GM18520 (cell line): ENCODE measurements around the gene ABCA13.

Experiments used
- ATAC-seq: cut with Tn5 transposase; IDR thresholded peaks from one replicate; pipeline ENCODE4 v1.9.1; 2021; ENCODE audit not compliant: unreplicated experiment

ABCA13 gene

DNA sequence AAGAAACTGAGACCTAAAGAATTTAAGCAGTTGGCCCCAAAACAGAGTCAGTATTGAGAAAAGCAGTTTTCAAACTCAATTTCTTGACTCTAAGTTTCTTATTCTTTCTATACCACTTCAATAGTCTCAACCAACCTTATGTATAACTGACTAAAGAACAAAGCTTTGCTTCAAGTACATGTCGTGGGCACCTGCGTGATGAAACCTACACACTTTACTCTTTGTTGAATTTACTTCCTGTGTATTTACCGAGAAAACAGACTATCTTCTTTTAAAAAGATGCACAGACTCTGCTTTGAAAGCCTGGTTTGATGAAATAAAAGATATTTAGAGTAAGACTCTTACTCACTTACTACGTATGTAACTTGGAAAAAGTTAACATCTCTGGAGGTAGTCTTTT is 455.9 kb downstream of the ABCA13 start:
- no peak for ATAC-seq

DNA sequence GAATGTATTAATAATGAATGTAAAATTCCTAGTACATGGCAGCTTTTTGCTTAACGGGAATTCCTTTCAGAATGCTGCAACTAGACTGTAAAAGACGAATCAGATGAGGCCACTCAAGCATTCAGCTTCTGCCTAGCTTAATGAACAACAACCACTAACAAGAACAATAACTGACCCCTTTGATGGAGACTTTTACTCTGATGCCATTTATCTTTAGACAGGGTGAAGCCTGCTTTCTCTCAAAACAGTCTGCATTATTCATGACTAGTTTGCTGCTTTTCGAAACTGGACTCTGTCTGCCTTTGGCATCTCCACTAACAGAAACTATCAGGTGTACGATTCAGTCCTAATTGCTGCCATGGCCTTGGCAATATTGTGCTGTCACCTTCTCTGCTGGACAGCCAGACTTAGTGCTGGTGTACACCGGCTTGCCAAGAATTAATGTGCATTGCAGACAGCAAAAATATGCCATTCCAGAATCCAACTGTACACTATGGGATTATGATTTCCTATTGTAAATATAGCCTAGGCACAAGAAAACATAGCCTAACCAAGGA is 457.6 kb downstream of the ABCA13 start:
- no peak for ATAC-seq

DNA sequence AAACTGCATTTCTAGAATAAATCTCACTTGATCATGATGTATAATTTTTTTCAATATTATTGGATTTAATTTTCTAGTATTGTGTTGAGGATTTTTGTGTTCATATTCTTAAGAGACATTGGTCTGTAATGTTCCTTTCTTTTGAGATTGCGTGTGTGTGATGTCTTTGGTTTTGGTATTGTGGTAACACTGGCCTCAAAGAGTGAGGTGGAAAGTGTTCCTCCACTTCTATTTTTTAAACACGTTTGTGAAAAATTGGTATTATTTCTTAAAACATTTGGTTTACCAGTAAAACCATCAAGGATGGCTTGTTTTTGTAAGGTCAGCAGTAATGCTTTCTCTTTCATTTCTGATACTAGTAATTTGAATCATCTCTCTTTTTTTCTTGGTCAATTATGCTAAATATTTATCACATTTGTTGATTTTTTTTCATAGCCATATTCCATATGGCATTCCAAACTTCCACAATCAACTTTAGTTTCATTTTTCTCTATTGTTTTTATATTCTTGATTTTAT is 462.9 kb downstream of the ABCA13 start:
- ATAC-seq = no peak

DNA sequence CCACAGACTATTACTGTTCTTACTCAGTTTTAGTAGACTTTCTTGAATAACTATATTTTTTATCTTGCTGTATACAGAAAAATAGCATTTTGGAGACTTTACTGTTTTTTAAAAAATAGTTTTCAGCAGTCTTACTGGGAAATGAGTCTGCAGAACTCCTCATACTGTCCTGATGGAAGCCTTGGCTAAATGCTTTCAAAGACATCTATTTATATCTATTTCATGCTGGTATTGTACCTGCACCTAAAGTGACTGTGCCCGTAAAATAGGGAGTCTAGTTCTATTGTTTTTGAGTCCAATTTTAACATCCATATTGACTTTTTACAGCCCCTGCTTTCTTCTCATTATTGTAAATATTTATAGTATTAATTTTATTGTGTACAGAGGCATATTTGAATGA is 464.5 kb downstream of the ABCA13 start:
- no peak for ATAC-seq

DNA sequence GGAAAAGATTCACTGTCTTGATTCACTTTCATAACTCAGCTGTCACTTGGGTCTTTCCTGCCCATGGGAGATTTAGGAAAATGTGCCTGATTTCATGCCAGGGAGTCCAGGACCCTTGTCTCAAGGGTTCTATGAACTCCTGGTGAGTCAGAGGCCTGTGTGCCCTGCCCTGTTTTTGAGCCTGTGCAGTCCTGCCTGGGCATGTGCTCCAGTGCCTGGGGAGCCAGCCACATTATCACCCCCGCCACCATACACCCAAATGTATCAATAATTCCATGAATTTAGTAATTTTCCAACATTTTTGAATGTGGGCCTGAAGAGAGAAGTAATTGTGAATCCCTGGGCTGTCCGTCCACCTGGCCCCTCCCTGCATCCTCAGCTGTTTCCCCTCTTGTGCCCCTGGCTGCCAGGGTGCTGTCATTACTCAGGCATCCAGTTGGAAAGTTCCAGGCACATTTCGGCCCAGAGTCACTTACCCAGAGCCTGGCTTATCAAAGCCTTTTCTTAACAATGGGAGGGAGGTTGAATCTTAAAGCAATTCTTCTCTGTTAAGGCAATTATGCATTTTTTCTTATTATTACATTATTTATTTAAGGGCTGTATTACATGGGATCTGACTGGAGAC is 465.2 kb downstream of the ABCA13 start:
- ATAC-seq = no peak

DNA sequence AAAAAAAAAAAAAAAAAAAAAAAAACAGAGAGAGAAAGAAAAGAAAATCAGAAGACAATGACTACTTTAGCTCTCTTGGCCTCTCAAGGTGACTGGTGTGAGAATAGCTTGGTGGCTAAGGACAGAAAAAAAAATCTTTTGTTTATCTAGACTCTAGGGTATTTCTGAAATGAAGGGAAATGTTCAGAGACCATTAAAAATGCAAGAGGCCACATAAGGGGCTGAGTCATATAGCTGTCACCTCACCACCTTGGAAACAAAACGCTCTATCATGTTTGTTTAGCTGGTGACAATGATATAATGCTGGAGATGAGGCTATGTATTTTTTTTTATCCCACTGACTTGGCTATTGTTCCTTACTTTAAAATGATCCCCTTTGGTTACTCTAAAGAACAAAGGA is 466.1 kb downstream of the ABCA13 start:
- peak; percentile 54 for ATAC-seq

DNA sequence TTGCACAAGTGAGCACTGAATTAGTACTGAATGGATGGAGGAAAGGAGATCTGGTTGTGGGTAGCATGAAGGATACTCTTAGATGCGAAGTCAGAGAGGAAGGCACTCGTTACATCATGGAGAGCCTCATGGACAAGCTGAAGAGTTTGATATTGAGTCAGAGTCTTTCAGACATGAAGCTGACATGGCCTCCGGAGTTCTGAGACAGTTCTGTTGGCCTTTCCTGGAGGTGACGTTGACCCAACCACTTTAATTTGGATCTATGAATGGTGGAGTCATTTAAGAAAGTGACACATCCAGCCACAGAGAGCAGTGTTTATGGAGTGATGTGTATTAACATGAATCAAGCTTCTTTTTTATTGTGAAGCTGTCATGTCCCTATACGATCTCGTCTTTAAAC is 466.8 kb downstream of the ABCA13 start:
- ATAC-seq = no peak

DNA sequence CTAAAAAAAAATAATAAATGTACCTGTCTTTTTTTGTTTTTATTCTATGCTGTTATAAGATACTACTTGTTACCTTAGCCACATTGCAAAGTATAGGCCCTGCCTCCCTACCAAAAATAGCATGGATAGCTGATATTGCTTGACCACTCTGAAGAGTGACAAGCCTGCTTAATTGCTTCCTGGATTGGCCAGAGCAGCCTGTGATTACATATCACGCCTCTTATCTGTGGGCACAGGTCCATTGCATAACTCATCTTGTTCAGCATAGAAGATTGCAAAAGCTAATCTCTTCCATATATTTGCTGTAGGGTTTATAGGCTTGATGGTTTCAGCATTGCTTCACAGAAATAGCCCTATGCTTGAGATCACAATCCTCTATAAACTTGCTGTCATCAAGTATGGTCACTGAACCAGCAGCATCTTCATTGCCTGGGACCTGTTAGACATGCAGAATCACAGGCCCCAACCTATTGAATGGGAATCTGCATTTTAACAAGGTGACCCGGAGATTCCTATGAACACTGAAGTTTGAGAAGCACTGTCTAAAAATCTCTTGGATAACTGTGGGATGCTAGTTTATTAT is 472.3 kb downstream of the ABCA13 start:
- no peak for ATAC-seq

DNA sequence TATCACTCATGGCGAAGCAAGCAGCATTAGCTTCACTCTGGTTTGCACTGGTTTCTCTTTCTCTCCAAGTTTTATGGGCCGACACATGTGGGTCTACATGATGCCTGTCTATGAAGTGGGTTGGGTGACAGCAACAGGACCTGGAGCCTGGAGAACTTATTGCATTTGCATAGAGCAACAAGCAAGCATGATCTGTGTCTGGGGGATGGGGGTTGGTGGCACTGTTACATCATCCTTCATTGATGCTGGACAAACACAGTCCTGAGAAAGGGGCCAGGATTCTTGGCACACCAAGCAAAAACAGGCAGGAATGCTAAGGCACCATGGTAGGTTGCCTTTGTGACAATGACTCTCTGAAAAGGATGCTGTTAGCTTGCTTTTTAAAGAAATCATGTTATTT is 486.9 kb downstream of the ABCA13 start:
- ATAC-seq = no peak

DNA sequence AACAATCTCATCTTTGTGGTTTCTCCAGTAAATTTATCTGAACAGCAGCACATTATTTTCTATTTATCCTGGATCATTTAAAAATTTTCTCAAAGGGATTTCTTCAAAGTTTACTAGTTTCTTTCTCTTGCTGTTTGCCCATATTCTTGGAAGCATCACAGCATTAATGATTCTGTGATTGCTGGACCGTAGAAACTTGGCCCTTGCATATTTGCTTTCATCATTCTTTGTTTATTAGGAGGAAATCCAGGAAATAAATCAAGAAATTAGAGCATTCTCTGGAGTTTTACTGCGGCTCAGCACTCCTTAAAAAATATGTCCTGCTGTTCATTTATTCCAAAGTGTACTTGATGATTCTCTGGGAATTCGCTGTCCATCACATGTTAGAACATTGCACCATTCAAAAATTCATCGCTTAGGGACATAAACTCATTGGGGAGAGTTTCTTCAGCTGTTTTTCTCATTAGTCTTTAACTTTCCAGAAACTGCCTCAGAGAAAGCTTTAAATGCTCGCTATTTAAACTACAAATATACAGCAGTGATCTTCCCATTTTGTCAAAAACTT is 489.1 kb downstream of the ABCA13 start:
- no peak for ATAC-seq

DNA sequence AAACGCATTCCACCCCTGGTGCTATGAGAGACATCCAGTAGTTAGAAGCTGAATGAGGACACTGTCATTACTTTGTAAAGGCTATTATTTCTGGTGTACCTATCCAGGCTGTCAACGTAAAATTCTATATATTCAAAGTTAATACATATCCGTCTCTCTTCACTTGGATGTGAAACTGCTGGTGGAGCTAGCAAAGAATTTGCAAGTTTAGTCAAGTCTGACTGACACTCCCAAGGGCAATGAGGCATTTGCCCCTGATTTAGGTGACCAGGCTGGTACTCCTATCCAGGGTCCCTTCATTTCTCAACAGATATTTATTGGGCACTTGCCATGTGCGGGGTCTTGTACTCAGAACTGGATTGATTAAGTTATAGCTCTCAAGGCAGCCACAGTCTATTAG is 493.0 kb downstream of the ABCA13 start:
- no peak for ATAC-seq

DNA sequence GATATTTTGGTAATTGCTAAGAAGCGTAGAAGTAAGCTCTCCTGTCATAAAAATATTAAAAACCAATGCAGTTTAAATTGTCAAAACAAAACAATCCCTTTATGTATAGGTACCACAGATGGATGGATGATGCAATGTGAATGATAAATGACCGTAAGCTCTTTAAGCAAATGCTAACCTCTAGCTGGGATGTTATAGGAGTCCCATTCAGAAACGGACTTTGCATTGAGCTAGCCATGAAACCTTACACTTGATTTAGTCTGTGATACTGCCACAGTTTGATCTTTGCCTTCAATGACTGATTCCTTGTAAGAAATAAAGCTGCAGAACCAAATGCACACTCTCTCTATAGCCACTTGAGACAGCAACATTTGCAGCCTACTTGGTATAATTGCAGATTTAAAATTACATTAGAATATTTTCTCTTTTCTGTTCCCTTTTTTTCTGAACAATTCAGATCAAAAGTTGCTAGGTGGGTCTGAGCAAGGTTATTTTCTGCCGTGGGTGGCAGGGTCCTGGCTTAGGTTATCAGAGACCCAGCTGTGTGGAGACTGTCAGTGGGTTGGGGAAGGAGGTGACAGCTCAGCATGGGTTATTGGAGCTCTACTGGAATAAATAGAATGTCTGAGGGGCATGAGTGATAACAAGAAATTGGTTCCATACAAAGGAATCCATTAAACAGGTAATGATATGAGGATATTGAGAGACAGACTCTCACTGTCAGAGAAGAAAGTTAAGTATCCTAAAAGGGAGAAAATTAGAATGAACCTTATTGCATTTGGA is 494.3 kb downstream of the ABCA13 start:
- ATAC-seq = no peak

DNA sequence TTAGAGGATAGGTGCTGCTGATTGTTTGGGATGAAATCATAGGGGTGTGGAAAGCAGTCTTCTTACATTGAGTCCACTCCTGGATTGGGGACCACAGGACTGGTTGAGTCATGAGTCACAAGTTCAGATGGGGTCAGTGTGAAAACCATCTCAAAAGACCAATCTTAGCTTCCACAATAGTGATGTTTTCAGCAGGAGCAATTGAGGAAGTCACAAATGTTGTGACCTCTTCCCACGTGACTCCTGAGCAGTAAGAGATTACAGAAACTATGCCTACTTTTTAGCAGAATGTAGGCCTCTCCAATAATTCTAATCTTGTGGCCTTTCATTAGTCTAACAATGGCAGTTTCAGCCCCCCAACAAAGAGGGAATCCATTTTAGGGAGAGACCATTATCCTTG is 496.1 kb downstream of the ABCA13 start:
- ATAC-seq = no peak

DNA sequence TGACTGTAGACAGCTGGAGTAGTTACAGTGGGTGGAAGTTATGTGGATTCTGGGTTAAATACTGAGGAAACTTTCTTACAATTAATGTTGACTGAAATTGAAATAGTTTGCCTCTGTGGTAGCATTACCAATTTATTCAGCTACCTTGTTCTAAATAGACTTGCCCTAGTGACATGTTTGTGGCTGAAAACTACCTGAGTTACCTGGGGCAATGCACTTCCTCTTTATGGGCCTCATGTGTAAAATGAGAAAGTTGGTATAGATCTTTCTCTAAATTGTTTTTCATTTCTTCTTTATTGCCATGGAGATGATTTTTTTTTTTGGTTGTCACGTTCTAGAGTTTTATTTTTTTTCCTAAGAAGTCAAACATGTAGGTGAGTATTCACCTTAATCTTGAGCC is 500.4 kb downstream of the ABCA13 start:
- ATAC-seq = no peak

DNA sequence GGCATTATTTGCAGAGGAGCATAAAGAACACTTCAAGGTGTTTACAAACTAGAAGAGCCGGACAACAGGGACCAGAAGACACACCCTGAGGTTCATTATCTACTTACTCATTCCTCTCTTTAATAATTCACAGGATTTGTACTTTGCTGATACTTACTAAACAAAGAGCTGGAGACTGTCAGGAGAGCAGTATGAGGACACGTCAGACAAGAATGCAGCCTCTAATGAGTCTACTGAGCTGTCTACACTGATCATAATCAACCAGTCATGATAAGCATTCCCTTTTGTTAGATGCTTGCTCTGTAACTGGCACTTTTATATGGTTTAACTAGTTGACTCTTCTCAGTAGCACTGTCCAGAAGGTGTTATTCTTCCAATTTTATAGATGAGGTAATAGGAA is 509.7 kb downstream of the ABCA13 start:
- no peak for ATAC-seq

DNA sequence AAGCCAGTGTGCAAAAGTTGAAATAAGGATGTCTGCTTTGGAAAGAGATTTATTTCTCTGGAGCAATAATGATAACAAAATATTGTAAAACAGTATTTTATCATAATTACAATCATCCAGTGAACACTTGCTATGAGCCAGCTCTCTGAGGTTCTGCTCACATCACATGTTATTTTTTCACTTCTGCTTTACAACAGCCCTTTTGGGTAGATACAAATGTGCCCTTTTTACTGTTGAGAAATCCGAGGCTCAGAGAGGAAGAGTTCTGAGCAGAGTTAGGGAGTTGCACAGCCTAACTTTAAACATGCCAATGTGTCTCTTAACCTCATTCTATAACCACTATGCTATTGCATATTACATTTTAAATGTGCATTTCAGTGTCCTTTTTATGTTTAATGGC is 520.5 kb downstream of the ABCA13 start:
- no peak for ATAC-seq
